Germinal center (tissue), 1 donor: ENCODE results near the gene SGTA.

Experiments
- DNase-seq: peaks from one replicate; pipeline ENCODE4 v3.0.0; 2012; ENCODE audit warnings: mixed read lengths, low spot score

SGTA gene

GRCh38 chr19:2770055-2771013, 12.7 kb downstream of the SGTA start:
- DNase-seq: no peak

GRCh38 chr19:2769218-2769617, 13.9 kb downstream of the SGTA start:
- no peak for DNase-seq

- DNase-seq: no peak
Measured at GRCh38 chr19:2768365-2769132, 14.5 kb downstream of the SGTA start.

- DNase-seq: no peak
Measured at GRCh38 chr19:2767688-2768087, 15.4 kb downstream of the SGTA start.

- DNase-seq: no peak
Measured at GRCh38 chr19:2766594-2767372, 16.3 kb downstream of the SGTA start.

GRCh38 chr19:2765376-2765775, 17.7 kb downstream of the SGTA start:
- no peak for DNase-seq

GRCh38 chr19:2764945-2765344, 18.1 kb downstream of the SGTA start:
- no peak for DNase-seq

GRCh38 chr19:2763687-2764086, 19.4 kb downstream of the SGTA start:
- no peak for DNase-seq

GRCh38 chr19:2762783-2763496, 20.1 kb downstream of the SGTA start:
- DNase-seq: no peak

- no peak for DNase-seq
Measured at GRCh38 chr19:2761876-2762782, 20.9 kb downstream of the SGTA start.

- no peak for DNase-seq
Measured at GRCh38 chr19:2761309-2761677, 21.8 kb downstream of the SGTA start.

GRCh38 chr19:2759965-2760364, 23.1 kb downstream of the SGTA start:
- no peak for DNase-seq

- DNase-seq: no peak
Measured at GRCh38 chr19:2759362-2759761, 23.7 kb downstream of the SGTA start.

GRCh38 chr19:2758601-2759313, 24.3 kb downstream of the SGTA start:
- no peak for DNase-seq

GRCh38 chr19:2756921-2757881, 25.9 kb downstream of the SGTA start:
- no peak for DNase-seq

- DNase-seq: no peak
Measured at GRCh38 chr19:2756477-2756876, 26.6 kb downstream of the SGTA start.

- no peak for DNase-seq
Measured at GRCh38 chr19:2755811-2756210, 27.3 kb downstream of the SGTA start.

GRCh38 chr19:2755448-2755705, 27.7 kb downstream of the SGTA start:
- no peak for DNase-seq
